GM12878 (cell line): ENCODE measurements around the gene EEF1G. TPM values are rescaled to one million over a fixed set of nuclear protein-coding genes. Genes with fewer than 3 reads are reported as not detected.

Experiments
- ATF7 ChIP-seq: fragments of 450-650 bp; IDR thresholded peaks from 2 replicates; pipeline ENCODE4 v1.6.1; 2016; ENCODE audit warnings: low read depth, mild to moderate bottlenecking
- CBFB ChIP-seq: IDR thresholded peaks from 2 replicates; pipeline ENCODE4 v1.6.1; 2016; ENCODE audit warnings: antibody characterized with exemption, low read depth
- CBX5 ChIP-seq: sonication (generic); IDR thresholded peaks from 2 replicates; pipeline ENCODE4 v1.6.1; 2016; ENCODE audit warnings: low read depth, moderate library complexity, mild to moderate bottlenecking, inconsistent platforms
- DPF2 ChIP-seq: fragments of 450-650 bp; IDR thresholded peaks from 2 replicates; pipeline ENCODE4 v1.6.1; 2017; ENCODE audit warnings: mild to moderate bottlenecking
- FOXK2 ChIP-seq: fragments of 450-650 bp; IDR thresholded peaks from 2 replicates; pipeline ENCODE4 v1.6.1; 2017; ENCODE audit warnings: mild to moderate bottlenecking, moderate library complexity
- IKZF1 ChIP-seq: fragments of 450-650 bp; conservative IDR thresholded peaks from 2 replicates; pipeline ENCODE4 v1.6.1; 2017; ENCODE audit warnings: antibody characterized with exemption, mild to moderate bottlenecking
- KAT2A ChIP-seq: conservative IDR thresholded peaks from 2 replicates; pipeline ENCODE4 v1.6.1; 2011; ENCODE audit warnings: low read depth, low read length; ENCODE audit not compliant: control insufficient read depth
- KLF5 ChIP-seq: fragments of 450-650 bp; IDR thresholded peaks from 2 replicates; pipeline ENCODE4 v1.6.1; 2014; ENCODE audit warnings: mild to moderate bottlenecking; ENCODE audit not compliant: partially characterized antibody
- LARP7 ChIP-seq: fragments of 450-650 bp; IDR thresholded peaks from 2 replicates; pipeline ENCODE4 v1.6.1; 2017; ENCODE audit warnings: mild to moderate bottlenecking
- MEF2B ChIP-seq: fragments of 450-650 bp; IDR thresholded peaks from 2 replicates; pipeline ENCODE4 v1.6.1; 2018; ENCODE audit warnings: mild to moderate bottlenecking, moderate library complexity; ENCODE audit not compliant: partially characterized antibody, poor library complexity, severe bottlenecking
- MTA2 ChIP-seq: fragments of 450-650 bp; IDR thresholded peaks from 2 replicates; pipeline ENCODE4 v1.6.1; 2016; ENCODE audit warnings: low read depth, mild to moderate bottlenecking, moderate library complexity
- NFXL1 ChIP-seq: fragments of 450-650 bp; IDR thresholded peaks from 2 replicates; pipeline ENCODE4 v1.6.1; 2017; ENCODE audit warnings: antibody characterized with exemption, mild to moderate bottlenecking, borderline replicate concordance
- NR2C1 ChIP-seq: fragments of 450-650 bp; IDR thresholded peaks from 2 replicates; pipeline ENCODE4 v1.6.1; 2017; ENCODE audit warnings: antibody characterized with exemption, mild to moderate bottlenecking, moderate library complexity
- SREBF2 ChIP-seq: IDR thresholded peaks from 2 replicates; pipeline ENCODE4 v1.6.1; 2012; ENCODE audit warnings: mild to moderate bottlenecking, low read length
- polyA plus RNA-seq, 11 experiments: library from polyadenylated mRNA; depleted of rRNA in 4 of 11; unstranded in 6 of 11; stranded (reverse) in 5 of 11; fragments of >200 nt; fragmentation: Nextera tagmentation in 4 of 11; fragmentation: Illumina TruSeq in 1 of 11; extraction: Ambion mirVana in 4 of 11; extraction: Trizol in 1 of 11; gene quantifications; 1 replicate in 1 of 11; 2 replicates in 10 of 11; pipeline versions ENCODE4 v1.2.1 to v1.2.3, GENCODE V29; 2011 to 2016; ENCODE audit warnings: inconsistent platforms in 2 of 11, missing spikeins in 2 of 11, low read depth in 1 of 11
- total RNA-seq, 4 experiments: library from RNA; depleted of rRNA in 3 of 4; stranded (reverse); fragments of >200 nt in 3 of 4; fragmentation: Illumina TruSeq in 1 of 4; extraction: Trizol in 1 of 4; gene quantifications; 2 replicates each; pipeline versions ENCODE4 v1.2.1 to v1.2.3, GENCODE V29; 2013 to 2021
- TF ChIP-seq, protein P1 (sequence below): fragments of 450-650 bp; formaldehyde crosslinking; IDR thresholded peaks from 2 replicates; pipeline ENCODE4 v1.4.0; 2022; ENCODE audit warnings: mild to moderate bottlenecking, moderate library complexity
- TF ChIP-seq, protein P2 (sequence below): IDR thresholded peaks from 2 replicates; pipeline ENCODE4 v1.6.1; 2011; ENCODE audit warnings: mild to moderate bottlenecking, low read depth, low read length, moderate library complexity; ENCODE audit not compliant: insufficient replicate concordance
- TF ChIP-seq, protein P3 (sequence below): IDR thresholded peaks from 2 replicates; pipeline ENCODE4 v1.6.1; 2011; ENCODE audit warnings: low read depth, low read length, improper control_type of control experiment, borderline replicate concordance
- TF ChIP-seq, protein P4 (sequence below): fragments of 450-650 bp; IDR thresholded peaks from 2 replicates; pipeline ENCODE4 v1.6.1; 2016; ENCODE audit warnings: mild to moderate bottlenecking
- TF ChIP-seq, protein P5 (sequence below): fragments of 450-650 bp; IDR thresholded peaks from 2 replicates; pipeline ENCODE4 v1.6.1; 2017; ENCODE audit warnings: mild to moderate bottlenecking, moderate library complexity

The EEF1G gene
- total and polyA plus RNA-seq, 10 of the 15 experiments (the other 5 are each of a cell fraction or from before 2014, with no cell fraction given) = 850 to 2,739 (median 2,277) TPM

DNA sequence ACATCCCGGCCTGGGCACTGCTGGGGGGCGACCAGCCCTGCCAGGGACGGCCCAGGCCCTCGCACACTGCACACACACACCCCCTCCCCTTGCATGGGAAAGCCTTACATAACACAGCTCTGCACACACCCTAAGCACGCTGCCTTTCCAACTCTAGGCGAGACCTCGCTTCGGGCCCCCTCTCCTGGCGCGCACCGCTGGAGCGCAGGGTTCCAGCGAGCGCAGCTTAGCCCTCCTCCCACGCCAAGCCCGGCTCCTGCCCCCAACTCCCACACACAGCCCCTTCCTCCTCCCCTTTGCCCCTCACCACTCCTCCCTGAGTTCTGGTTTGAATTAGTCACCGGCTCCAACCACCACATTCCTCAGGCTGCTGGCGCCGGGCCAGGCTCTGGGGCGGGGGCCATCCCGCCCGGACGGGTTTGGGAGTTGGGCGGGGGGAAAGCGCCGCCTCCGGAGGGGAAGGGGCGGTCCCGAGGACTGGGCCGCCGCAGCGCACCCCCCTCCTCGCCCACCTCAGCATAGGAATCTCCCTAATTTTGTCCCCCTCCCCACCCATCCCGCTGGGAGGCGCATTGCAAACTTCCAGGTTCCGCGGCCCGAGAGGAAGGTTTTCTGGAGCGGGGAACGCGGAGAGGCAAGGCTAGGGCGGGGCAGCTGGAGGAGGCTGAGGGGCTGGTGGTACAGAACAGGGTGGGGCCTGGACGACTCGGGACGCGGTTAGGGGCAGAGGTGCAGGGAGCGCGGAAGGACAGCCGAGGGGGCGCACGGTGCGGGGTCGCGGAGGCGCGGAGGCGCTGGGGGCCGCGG is 28.1 kb downstream of the EEF1G start (continued):
- TF ChIP-seq, protein P1, sequence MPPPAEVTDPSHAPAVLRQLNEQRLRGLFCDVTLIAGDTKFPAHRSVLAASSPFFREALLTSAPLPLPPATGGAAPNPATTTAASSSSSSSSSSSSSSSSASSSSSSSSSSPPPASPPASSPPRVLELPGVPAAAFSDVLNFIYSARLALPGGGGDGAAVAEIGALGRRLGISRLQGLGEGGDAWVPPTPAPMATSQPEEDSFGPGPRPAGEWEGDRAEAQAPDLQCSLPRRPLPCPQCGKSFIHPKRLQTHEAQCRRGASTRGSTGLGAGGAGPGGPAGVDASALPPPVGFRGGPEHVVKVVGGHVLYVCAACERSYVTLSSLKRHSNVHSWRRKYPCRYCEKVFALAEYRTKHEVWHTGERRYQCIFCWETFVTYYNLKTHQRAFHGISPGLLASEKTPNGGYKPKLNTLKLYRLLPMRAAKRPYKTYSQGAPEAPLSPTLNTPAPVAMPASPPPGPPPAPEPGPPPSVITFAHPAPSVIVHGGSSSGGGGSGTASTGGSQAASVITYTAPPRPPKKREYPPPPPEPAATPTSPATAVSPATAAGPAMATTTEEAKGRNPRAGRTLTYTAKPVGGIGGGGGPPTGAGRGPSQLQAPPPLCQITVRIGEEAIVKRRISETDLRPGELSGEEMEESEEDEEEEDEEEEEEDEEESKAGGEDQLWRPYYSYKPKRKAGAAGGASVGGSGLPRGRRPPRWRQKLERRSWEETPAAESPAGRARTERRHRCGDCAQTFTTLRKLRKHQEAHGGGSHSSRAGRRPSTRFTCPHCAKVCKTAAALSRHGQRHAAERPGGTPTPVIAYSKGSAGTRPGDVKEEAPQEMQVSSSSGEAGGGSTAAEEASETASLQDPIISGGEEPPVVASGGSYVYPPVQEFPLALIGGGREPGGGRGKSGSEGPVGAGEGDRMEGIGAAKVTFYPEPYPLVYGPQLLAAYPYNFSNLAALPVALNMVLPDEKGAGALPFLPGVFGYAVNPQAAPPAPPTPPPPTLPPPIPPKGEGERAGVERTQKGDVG (CRISPR knock-in tag) = no peak
- TF ChIP-seq KLF5 = no peak
- TF ChIP-seq FOXK2 = no peak
- TF ChIP-seq ATF7 = 0 out of 2 replicates have a peak, but pooled peaks have one; percentile 37
- TF ChIP-seq SREBF2 = no peak
- no peak for TF ChIP-seq LARP7
- TF ChIP-seq, protein P2, sequence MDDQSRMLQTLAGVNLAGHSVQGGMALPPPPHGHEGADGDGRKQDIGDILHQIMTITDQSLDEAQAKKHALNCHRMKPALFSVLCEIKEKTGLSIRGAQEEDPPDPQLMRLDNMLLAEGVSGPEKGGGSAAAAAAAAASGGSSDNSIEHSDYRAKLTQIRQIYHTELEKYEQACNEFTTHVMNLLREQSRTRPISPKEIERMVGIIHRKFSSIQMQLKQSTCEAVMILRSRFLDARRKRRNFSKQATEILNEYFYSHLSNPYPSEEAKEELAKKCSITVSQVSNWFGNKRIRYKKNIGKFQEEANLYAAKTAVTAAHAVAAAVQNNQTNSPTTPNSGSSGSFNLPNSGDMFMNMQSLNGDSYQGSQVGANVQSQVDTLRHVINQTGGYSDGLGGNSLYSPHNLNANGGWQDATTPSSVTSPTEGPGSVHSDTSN = no peak
- TF ChIP-seq, protein P3, sequence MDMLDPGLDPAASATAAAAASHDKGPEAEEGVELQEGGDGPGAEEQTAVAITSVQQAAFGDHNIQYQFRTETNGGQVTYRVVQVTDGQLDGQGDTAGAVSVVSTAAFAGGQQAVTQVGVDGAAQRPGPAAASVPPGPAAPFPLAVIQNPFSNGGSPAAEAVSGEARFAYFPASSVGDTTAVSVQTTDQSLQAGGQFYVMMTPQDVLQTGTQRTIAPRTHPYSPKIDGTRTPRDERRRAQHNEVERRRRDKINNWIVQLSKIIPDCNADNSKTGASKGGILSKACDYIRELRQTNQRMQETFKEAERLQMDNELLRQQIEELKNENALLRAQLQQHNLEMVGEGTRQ = no peak
- TF ChIP-seq CBX5 = no peak
- peak; percentile 8 for TF ChIP-seq MEF2B
- no peak for TF ChIP-seq NFXL1
- TF ChIP-seq CBFB = no peak
- TF ChIP-seq KAT2A = no peak
- no peak for TF ChIP-seq NR2C1
- peak; percentile 51; the same call in 1 of the 2 replicates for TF ChIP-seq IKZF1
- no peak for TF ChIP-seq MTA2
- TF ChIP-seq, protein P4, sequence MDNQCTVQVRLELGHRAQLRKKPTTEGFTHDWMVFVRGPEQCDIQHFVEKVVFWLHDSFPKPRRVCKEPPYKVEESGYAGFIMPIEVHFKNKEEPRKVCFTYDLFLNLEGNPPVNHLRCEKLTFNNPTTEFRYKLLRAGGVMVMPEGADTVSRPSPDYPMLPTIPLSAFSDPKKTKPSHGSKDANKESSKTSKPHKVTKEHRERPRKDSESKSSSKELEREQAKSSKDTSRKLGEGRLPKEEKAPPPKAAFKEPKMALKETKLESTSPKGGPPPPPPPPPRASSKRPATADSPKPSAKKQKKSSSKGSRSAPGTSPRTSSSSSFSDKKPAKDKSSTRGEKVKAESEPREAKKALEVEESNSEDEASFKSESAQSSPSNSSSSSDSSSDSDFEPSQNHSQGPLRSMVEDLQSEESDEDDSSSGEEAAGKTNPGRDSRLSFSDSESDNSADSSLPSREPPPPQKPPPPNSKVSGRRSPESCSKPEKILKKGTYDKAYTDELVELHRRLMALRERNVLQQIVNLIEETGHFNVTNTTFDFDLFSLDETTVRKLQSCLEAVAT = 0 out of 2 replicates have a peak, but pooled peaks have one; percentile 20
- 0 out of 2 replicates have a peak, but pooled peaks have one; percentile 22 for TF ChIP-seq DPF2
- TF ChIP-seq, protein P5, sequence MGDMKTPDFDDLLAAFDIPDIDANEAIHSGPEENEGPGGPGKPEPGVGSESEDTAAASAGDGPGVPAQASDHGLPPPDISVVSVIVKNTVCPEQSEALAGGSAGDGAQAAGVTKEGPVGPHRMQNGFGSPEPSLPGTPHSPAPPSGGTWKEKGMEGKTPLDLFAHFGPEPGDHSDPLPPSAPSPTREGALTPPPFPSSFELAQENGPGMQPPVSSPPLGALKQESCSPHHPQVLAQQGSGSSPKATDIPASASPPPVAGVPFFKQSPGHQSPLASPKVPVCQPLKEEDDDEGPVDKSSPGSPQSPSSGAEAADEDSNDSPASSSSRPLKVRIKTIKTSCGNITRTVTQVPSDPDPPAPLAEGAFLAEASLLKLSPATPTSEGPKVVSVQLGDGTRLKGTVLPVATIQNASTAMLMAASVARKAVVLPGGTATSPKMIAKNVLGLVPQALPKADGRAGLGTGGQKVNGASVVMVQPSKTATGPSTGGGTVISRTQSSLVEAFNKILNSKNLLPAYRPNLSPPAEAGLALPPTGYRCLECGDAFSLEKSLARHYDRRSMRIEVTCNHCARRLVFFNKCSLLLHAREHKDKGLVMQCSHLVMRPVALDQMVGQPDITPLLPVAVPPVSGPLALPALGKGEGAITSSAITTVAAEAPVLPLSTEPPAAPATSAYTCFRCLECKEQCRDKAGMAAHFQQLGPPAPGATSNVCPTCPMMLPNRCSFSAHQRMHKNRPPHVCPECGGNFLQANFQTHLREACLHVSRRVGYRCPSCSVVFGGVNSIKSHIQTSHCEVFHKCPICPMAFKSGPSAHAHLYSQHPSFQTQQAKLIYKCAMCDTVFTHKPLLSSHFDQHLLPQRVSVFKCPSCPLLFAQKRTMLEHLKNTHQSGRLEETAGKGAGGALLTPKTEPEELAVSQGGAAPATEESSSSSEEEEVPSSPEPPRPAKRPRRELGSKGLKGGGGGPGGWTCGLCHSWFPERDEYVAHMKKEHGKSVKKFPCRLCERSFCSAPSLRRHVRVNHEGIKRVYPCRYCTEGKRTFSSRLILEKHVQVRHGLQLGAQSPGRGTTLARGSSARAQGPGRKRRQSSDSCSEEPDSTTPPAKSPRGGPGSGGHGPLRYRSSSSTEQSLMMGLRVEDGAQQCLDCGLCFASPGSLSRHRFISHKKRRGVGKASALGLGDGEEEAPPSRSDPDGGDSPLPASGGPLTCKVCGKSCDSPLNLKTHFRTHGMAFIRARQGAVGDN = no peak
